CD4-positive, CD25-positive, alpha-beta regulatory T cell (primary cell): ENCODE data around the gene PER2. TPM values are rescaled to one million over a fixed set of nuclear protein-coding genes. Genes with fewer than 3 reads are reported as not detected.
"Not testable (repeated sequence)": the region's sequence is repeated elsewhere in the genome, so short reads cannot be mapped to it uniquely, and the experiment has no call there.

Source experiments
- ATAC-seq, 2 donors: fragments of 150-1000 bp; cut with Tn5 transposase; one replicate each; pipeline ENCODE4 v1.10.0; 2021; ENCODE audit warnings: low read depth in 2 of 2, moderate number of reproducible peaks in 2 of 2, moderate library complexity in 1 of 2
- DNase-seq, 3 donors: peaks; one replicate each; pipeline versions ENCODE4 v3.0.0 to v3.0.0-alpha.2; 2012 to 2022; ENCODE audit warnings: mixed read lengths in 1 of 3
- H3K27ac ChIP-seq: one replicate; pipeline ENCODE4 v1.7.0; 2013; ENCODE audit warnings: mild to moderate bottlenecking, low read length; ENCODE audit not compliant: insufficient read depth, poor library complexity, severe bottlenecking
- H3K27me3 ChIP-seq: one replicate; pipeline ENCODE4 v1.7.0; 2013; ENCODE audit warnings: low read length; ENCODE audit not compliant: control insufficient read depth, insufficient read depth
- H3K36me3 ChIP-seq: one replicate; pipeline ENCODE4 v1.7.0; 2013; ENCODE audit warnings: mild to moderate bottlenecking, low read length, moderate library complexity; ENCODE audit not compliant: control insufficient read depth, insufficient read depth
- H3K4me1 ChIP-seq: 2 replicates; pipeline ENCODE4 v1.7.0; 2013; ENCODE audit warnings: mild to moderate bottlenecking, low read length; ENCODE audit not compliant: insufficient read depth, control insufficient read depth, poor library complexity, severe bottlenecking
- H3K4me3 ChIP-seq: one replicate; pipeline ENCODE4 v1.7.0; 2013; ENCODE audit warnings: low read depth, mild to moderate bottlenecking, low read length, moderate library complexity
- H3K9me3 ChIP-seq, 2 experiments: 1 replicate in 1 of 2; 2 replicates in 1 of 2; pipeline ENCODE4 v1.7.0; 2013; ENCODE audit warnings: low read length in 2 of 2, mild to moderate bottlenecking in 1 of 2, moderate library complexity in 1 of 2; ENCODE audit not compliant: control insufficient read depth in 2 of 2
- H3K27ac Mint-ChIP-seq, 3 donors: one replicate each; pipeline ENCODE4 v1.8.0; 2020 to 2022; ENCODE audit warnings: mild to moderate bottlenecking in 3 of 3, mixed read lengths in 3 of 3, moderate library complexity in 2 of 3
- H3K27me3 Mint-ChIP-seq: one replicate; pipeline ENCODE4 v1.8.0; 2022; ENCODE audit warnings: mild to moderate bottlenecking, mixed read lengths
- H3K36me3 Mint-ChIP-seq: one replicate; pipeline ENCODE4 v1.8.0; 2020; ENCODE audit warnings: mixed read lengths
- H3K4me1 Mint-ChIP-seq, 4 donors: one replicate each; pipeline ENCODE4 v1.8.0; 2020 to 2022; ENCODE audit warnings: mixed read lengths in 4 of 4, mild to moderate bottlenecking in 1 of 4
- H3K4me3 Mint-ChIP-seq, 4 donors: one replicate each; pipeline ENCODE4 v1.8.0; 2020 to 2022; ENCODE audit warnings: mild to moderate bottlenecking in 4 of 4, mixed read lengths in 4 of 4, moderate library complexity in 3 of 4
- H3K9me3 Mint-ChIP-seq, 7 donors: one replicate each; pipeline ENCODE4 v1.8.0; 2020 to 2022; ENCODE audit warnings: mixed read lengths in 7 of 7, mild to moderate bottlenecking in 3 of 7, moderate library complexity in 2 of 7
- polyA plus RNA-seq, 4 donors: library from polyadenylated mRNA; unstranded; fragments of 300-500 nt; fragmentation: Illumina TruSeq; gene quantifications; one replicate each; pipeline ENCODE4 v1.2.3, GENCODE V29; 2021
- total RNA-seq: library from RNA; stranded (reverse); gene quantifications from one replicate; pipeline ENCODE4 v1.2.3, GENCODE V29; 2022

The PER2 gene
- total and polyA plus RNA-seq, 5 donors from 2014 or later: 1.8 to 29.7 (median 4.1) TPM

DNA sequence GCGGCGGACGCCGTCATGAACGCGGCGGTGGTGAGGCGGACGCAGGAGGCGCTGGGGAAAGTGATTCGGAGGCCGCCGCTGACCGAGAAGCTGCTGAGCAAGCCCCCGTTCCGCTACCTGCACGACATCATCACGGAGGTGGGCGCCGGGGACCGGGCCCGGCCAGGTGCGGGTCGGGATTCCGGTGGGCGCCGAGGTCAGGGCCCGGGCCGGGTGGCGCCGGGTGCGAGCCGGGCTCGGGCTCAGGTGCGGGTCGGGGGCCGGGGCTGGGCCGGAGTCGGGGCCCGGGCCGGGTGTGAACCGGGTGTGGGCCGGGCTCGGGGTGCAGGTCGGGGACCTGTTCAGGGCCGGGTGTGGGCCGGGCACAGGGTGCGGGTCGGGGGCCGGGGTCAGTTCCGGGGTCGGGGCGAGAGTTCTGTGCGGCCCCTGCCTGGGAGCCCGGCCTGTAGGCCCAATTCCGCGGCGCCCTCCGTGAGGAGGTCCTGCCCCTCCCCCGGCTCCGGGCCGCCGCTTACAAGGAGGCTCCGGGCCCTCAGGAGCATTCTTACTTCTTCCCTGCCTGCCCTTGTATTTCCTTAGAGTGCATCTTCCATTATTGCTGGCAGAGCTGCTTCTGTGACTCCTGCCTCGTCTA, 32.4 kb upstream of the PER2 start:
- Histone ChIP-seq H3K27ac (no peak overlapping the region), H3K27me3 (peaks cover 3% of the 10 kb centered on the region), H3K36me3 (no peaks in the 10 kb centered on the region), H3K4me1 (peaks cover 15% of the 10 kb centered on the region), H3K4me3 (peak overlapping the region; percentile 35), H3K9me3 (no peaks in the 10 kb centered on the region)
- ATAC-seq: peak; percentile 6 to 41
- DNase-seq: no peak
- peaks cover 0 to 24% (median 10%) of the 10 kb centered on the region in 4 donors for H3K4me1 Mint-ChIP-seq
- peak overlapping the region; percentile 83 to 94 (median 90) for H3K4me3 Mint-ChIP-seq
- peaks cover 0 to 1% (median 0%) of the 10 kb centered on the region in 7 donors for H3K9me3 Mint-ChIP-seq
- H3K27me3 Mint-ChIP-seq: peaks cover 10% of the 10 kb centered on the region
- peaks cover 5% of the 10 kb centered on the region for H3K36me3 Mint-ChIP-seq
- H3K27ac Mint-ChIP-seq: no peak overlapping the region

- DNase-seq (peak; percentile 82 to 85 (median 84)), ATAC-seq (peak; percentile 95 to 96)
- H3K4me3 ChIP-seq: peak within 1 kb of the TSS; percentile 62
- peaks cover 3% of the 10 kb centered on the region for H3K27me3 ChIP-seq
- Mint-ChIP-seq H3K4me3 (peak within 1 kb of the TSS; percentile 83 to 94 (median 90)), H3K27me3 (peaks cover 14% of the 10 kb centered on the region), H3K9me3 (peaks cover 0 to 1% (median 0%) of the 10 kb centered on the region in 7 donors), H3K27ac (peak within 1 kb of the TSS in 2 of 3 donors; percentile 46 to 75), H3K36me3 (peaks cover 3% of the 10 kb centered on the region), H3K4me1 (peaks cover 0 to 24% (median 9%) of the 10 kb centered on the region in 4 donors)
- H3K9me3 ChIP-seq: no peaks in the 10 kb centered on the region
- H3K27ac ChIP-seq: no peak within 1 kb of the TSS
- H3K36me3 ChIP-seq: no peaks in the 10 kb centered on the region
- peaks cover 15% of the 10 kb centered on the region for H3K4me1 ChIP-seq
Measured at GRCh38 chr2:238320246-238320647, 31.8 kb upstream of the PER2 start, which contains the start of gene TRAF3IP1. TSS of gene TRAF3IP1 (plus strand) at chr2:238320518. CDS start at chr2:238320663, 145 bp downstream.

DNA sequence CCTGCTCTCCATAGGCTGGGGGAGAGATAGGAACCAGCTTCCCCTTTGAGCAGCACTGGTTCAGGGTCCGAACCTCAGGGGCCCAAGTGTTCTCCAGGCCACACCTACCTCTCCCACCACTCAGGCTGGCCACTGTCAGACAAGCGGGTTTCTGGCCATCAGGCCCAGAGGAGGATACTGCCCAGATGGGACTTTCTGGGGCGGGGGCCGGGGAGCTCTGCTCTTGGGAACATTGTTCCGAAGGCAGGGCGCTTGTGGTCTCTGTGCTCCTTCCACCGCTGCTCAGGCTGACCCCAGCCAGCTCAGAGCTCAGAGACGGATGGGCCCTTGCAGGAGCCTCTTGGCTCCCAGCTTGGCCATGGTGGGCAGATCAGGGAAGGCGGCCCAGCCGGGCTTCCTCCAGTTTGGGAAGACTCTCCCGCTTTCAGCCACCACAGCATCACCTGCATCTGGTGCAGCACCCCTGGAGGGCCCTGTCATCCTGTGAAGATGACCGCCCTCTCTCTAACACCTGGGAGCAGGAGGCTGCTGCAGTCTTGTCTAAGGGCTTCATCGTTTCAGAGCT, 26.7 kb upstream of the PER2 start:
- Histone ChIP-seq H3K4me1 (peaks cover 6% of the 10 kb centered on the region), H3K9me3 (no peaks in the 10 kb centered on the region), H3K4me3 (no peak overlapping the region), H3K27me3 (peaks cover 3% of the 10 kb centered on the region), H3K36me3 (no peaks in the 10 kb centered on the region), H3K27ac (no peak overlapping the region)
- Mint-ChIP-seq H3K36me3 (no peaks in the 10 kb centered on the region), H3K27me3 (peaks cover 21% of the 10 kb centered on the region), H3K4me1 (peaks cover 0 to 9% (median 0%) of the 10 kb centered on the region in 4 donors), H3K9me3 (no peaks in the 10 kb centered on the region), H3K4me3 (no peak overlapping the region), H3K27ac (no peak overlapping the region)
- DNase-seq: no peak
- ATAC-seq: no peak

- H3K4me3 Mint-ChIP-seq: no peak overlapping the region
- no peaks in the 10 kb centered on the region for H3K9me3 Mint-ChIP-seq
- H3K27me3 ChIP-seq: peaks cover 3% of the 10 kb centered on the region
- no peak overlapping the region for H3K4me3 ChIP-seq
- no peaks in the 10 kb centered on the region for H3K9me3 ChIP-seq
- peaks cover 21% of the 10 kb centered on the region for H3K27me3 Mint-ChIP-seq
- H3K36me3 ChIP-seq: no peaks in the 10 kb centered on the region
- ATAC-seq (no peak), DNase-seq (no peak)
- peak overlapping the region in 1 of 3 donors; percentile 38 for H3K27ac Mint-ChIP-seq
- H3K36me3 Mint-ChIP-seq: no peaks in the 10 kb centered on the region
- no peak overlapping the region for H3K27ac ChIP-seq
- peaks cover under 1% of the 10 kb centered on the region for H3K4me1 ChIP-seq
- H3K4me1 Mint-ChIP-seq: peaks cover 0 to 4% (median 0%) of the 10 kb centered on the region in 4 donors
Measured at GRCh38 chr2:238314576-238314975, 26.2 kb upstream of the PER2 start.

DNA sequence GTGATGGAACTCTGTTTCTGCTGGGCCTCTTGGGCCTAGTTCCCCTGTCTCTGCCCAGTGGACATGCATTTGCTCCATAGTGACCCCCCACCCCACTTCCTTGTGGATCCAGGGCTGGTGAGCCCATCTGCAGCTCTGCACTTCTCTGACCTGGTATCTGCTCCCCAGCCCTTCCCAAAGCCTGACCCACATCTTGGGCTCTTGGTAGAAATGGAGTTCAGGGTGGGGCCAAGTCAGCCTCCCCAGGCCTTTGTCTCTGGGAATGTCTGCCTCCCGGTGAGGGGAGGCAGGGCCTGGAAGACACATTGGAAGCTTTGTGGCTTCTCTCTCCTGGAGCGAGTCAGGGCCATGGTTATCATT, 25.6 kb upstream of the PER2 start:
- Mint-ChIP-seq H3K27ac (no peak overlapping the region), H3K9me3 (no peaks in the 10 kb centered on the region), H3K36me3 (no peaks in the 10 kb centered on the region), H3K4me1 (no peaks in the 10 kb centered on the region), H3K4me3 (no peak overlapping the region), H3K27me3 (peaks cover 21% of the 10 kb centered on the region)
- ATAC-seq (no peak), DNase-seq (no peak)
- Histone ChIP-seq H3K27me3 (peaks cover 3% of the 10 kb centered on the region), H3K4me1 (no peaks in the 10 kb centered on the region), H3K36me3 (no peaks in the 10 kb centered on the region), H3K9me3 (no peaks in the 10 kb centered on the region), H3K4me3 (no peak overlapping the region), H3K27ac (no peak overlapping the region)

DNA sequence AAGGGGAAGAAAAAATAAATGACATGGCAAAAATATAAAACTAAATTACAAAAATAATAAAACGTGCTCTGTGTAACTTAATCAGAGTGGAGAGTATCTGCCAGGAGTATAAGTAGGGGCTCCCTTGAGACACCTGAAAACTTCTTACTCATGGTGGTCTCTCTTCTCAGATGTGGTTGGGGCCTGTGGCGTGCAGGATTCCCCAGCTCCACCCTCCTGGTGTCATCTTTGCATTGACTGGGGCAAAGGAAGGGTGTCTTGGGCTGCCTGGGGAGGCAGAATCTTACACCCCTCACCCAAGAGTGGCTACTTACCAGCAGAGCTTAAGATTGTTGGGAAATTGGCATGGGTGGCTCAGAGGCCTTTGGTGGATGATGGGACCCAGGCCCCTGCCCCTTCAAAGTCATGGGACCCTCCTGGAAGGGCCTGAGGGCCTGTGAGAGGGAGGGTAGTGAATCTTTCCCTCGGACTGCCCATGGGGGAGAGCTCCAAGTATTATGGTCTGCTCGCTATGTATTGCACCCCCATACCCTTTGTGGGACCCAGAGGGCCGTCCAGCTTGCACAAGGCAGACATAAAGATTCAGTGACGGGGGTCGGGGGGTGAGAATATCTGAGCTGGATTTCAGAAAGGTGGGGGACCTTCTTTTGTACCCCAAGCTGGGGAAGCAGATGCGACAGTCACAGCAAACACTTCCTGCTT, 25.0 kb upstream of the PER2 start:
- H3K27me3 Mint-ChIP-seq: peaks cover 21% of the 10 kb centered on the region
- H3K36me3 ChIP-seq: no peaks in the 10 kb centered on the region
- no peaks in the 10 kb centered on the region for H3K36me3 Mint-ChIP-seq
- H3K4me1 Mint-ChIP-seq: no peaks in the 10 kb centered on the region
- H3K27ac Mint-ChIP-seq: no peak overlapping the region
- H3K4me3 Mint-ChIP-seq: no peak overlapping the region
- no peaks in the 10 kb centered on the region for H3K9me3 ChIP-seq
- H3K27ac ChIP-seq: no peak overlapping the region
- DNase-seq: no peak
- ATAC-seq: no peak
- H3K9me3 Mint-ChIP-seq: no peaks in the 10 kb centered on the region
- H3K27me3 ChIP-seq: peaks cover 3% of the 10 kb centered on the region
- H3K4me1 ChIP-seq: no peaks in the 10 kb centered on the region
- no peak overlapping the region for H3K4me3 ChIP-seq

DNA sequence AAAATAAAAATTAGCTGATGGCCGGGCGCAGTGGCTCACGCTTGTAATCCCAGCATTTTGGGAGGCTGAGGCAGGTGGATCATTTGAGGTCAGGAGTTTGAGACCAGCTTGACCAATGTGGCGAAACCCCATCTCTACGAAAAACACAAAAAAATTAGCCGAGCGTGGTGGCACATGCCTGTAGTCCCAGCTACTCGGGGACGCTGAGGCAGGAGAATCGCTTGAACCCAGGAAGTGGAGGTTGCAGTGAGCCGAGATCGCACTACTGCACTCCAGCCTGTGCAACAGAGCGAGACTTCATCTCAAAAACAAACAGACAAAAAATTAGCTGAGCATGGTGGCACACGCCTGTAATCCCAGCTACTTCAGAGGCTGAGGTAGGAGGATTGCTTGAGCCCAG, 22.3 kb upstream of the PER2 start:
- not testable (repeated sequence) for H3K36me3 Mint-ChIP-seq, H3K27ac Mint-ChIP-seq, H3K4me3 Mint-ChIP-seq, H3K9me3 ChIP-seq, H3K36me3 ChIP-seq, H3K27ac ChIP-seq, H3K4me3 ChIP-seq, H3K27me3 ChIP-seq, ATAC-seq, H3K4me1 ChIP-seq, DNase-seq, H3K4me1 Mint-ChIP-seq, H3K9me3 Mint-ChIP-seq
- peaks cover 10% of the 10 kb centered on the region for H3K27me3 Mint-ChIP-seq
